ENCODE data around the gene KLHL2. TPM values are rescaled to one million over a fixed set of nuclear protein-coding genes. Genes with fewer than 3 reads are reported as not detected.
"Not testable (repeated sequence)": the region's sequence is repeated elsewhere in the genome, so short reads cannot be mapped to it uniquely, and the experiment has no call there.

KLHL2 gene
- total and polyA plus RNA-seq, 5 experiments from 2014 or later: 3.5 to 23.7 (median 10.4) TPM

DNA sequence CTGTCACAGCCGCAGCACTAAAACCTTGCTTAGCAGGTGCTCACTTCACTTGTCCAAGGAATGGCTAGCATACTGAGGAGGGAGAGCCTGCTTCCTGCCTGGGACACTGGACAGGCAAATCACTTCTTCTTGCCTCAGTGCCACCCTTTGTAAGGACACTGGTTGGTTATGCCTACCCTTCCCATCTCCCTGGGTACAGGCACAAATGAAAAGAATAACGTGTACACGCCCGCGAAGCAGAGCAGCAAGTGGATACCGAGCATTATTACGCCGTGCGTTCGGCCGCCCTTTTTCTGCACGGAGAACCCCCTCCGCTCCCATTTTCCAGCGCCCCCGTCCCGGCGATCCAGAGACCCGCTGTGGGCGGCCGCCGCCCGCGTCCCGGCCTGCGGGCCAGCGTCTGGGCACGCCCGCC lies 338 bp upstream of the KLHL2 start:
- H3K9me3 Mint-ChIP-seq: no peaks in the 10 kb centered on the region
- H3K27ac Mint-ChIP-seq: peak overlapping the region; percentile 64 to 96 (median 92)
- POLR2A ChIA-PET: interaction anchor here (0.9 to 1.1 kb wide), 3 partner anchors 10 to 120 kb away, joined by 3 to 4 read pairs (median 3); partner anchors contain the start of genes MSMO1 and TMEM192
- peak; percentile 5 to 37 for ATAC-seq
- H3K36me3 Mint-ChIP-seq: no peaks in the 10 kb centered on the region
- peak in 3 of 10 donors; percentile 2 to 19 (median 4) for DNase-seq
- peaks cover 36 to 70% (median 63%) of the 10 kb centered on the region in 4 donors for H3K4me1 Mint-ChIP-seq
- H3K4me3 Mint-ChIP-seq: peak overlapping the region; percentile 76 to 98 (median 88)
- no peaks in the 10 kb centered on the region for H3K27me3 Mint-ChIP-seq

- H3K4me1 Mint-ChIP-seq: peaks cover 45 to 82% (median 74%) of the 10 kb centered on the region in 4 donors
- H3K9me3 Mint-ChIP-seq: no peaks in the 10 kb centered on the region
- POLR2A ChIA-PET: interaction anchor here (0.7 to 0.8 kb wide), 2 partner anchors 94 to 119 kb away, joined by 3 read pairs; partner anchors contain the start of gene MSMO1
- peak overlapping the region; percentile 79 to 96 (median 91) for H3K27ac Mint-ChIP-seq
- peak overlapping the region; percentile 76 to 97 (median 92) for H3K4me3 Mint-ChIP-seq
- H3K27me3 Mint-ChIP-seq: no peaks in the 10 kb centered on the region
- DNase-seq (peak in 6 of 10 donors; percentile 3 to 40 (median 32)), ATAC-seq (peak; percentile 25 to 54)
- H3K36me3 Mint-ChIP-seq: no peaks in the 10 kb centered on the region
These were observed 876 bp downstream of the KLHL2 start for GRCh38 chr4:165208221-165208652.

DNA sequence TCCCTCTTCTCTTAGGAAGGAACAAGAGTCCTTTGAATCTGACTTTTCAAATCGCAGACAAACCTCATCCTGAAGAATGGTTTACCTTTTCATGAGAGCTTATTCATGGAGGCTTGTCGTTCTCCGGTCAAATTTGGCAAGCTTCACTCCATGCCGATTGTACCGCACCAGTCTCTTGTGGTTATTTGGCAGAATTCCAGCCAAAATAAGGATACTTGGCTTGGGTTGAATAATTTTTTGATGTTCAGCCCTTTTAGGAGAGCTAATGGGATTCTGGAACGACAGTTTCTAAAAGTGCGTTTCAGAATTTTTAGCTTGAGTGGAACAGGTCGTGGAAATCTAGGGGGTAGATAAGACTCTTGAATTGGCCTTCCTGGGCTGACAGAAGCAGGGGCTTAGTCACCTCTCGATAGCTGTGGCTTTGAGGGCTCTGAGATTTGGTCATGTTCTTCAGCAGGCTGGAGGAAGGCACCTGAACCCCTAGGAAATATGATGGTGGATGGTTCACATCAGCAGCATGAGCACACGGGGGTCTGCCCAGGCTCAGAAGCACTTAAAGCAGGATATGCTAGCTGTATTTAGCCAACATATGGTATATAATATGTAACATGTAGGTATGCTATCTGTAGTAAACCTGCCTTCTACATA lies 1.5 kb downstream of the KLHL2 start:
- ATAC-seq (no peak), DNase-seq (peak in 1 of 10 donors; percentile 7)
- Mint-ChIP-seq H3K4me3 (peak overlapping the region; percentile 76 to 97 (median 92)), H3K4me1 (peaks cover 44 to 84% (median 73%) of the 10 kb centered on the region in 4 donors), H3K9me3 (no peaks in the 10 kb centered on the region), H3K36me3 (no peaks in the 10 kb centered on the region), H3K27me3 (no peaks in the 10 kb centered on the region), H3K27ac (peak overlapping the region; percentile 64 to 96 (median 84))
- POLR2A ChIA-PET: interaction anchor here (0.7 to 0.8 kb wide), 2 partner anchors 94 to 119 kb away, joined by 3 read pairs; partner anchors contain the start of gene MSMO1

DNA sequence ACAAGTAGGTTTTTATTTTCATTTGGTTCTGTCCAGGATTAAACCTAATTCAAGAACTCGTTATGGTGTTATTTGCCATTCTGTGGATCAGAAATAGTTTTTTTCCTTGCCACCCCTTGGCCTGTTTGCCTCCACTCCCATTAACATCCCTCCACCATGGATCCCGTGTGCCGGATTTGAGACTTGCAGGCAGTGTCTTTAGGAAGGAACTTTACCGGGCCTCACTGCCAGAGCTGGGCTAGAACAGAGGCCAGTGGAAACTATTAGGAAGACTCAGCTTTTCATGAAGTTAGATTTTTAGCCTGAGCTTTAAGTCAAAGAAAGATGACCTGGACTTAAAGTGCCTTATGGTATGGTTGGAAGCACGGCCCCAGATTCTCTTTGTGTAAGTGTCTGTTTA lies 2.4 kb downstream of the KLHL2 start:
- no peaks in the 10 kb centered on the region for H3K36me3 Mint-ChIP-seq
- peak overlapping the region in 7 of 10 donors; percentile 43 to 94 (median 76) for H3K27ac Mint-ChIP-seq
- ATAC-seq (no peak), DNase-seq (no peak)
- peak overlapping the region in 6 of 10 donors; percentile 9 to 65 (median 50) for H3K4me3 Mint-ChIP-seq
- H3K27me3 Mint-ChIP-seq: no peaks in the 10 kb centered on the region
- H3K9me3 Mint-ChIP-seq: no peaks in the 10 kb centered on the region
- POLR2A ChIA-PET: interaction anchor here (1.2 kb wide), 1 partner anchor 50 kb away, joined by 3 read pairs; no protein-coding TSS in a partner anchor
- H3K4me1 Mint-ChIP-seq: peaks cover 43 to 84% (median 74%) of the 10 kb centered on the region in 4 donors

GRCh38 chr4:165210566-165210965 lies 3.2 kb downstream of the KLHL2 start:
- no peaks in the 10 kb centered on the region for H3K27me3 Mint-ChIP-seq
- DNase-seq (no peak), ATAC-seq (no peak)
- H3K4me1 Mint-ChIP-seq: peaks cover 37 to 82% (median 73%) of the 10 kb centered on the region in 4 donors
- H3K27ac Mint-ChIP-seq: peak overlapping the region in 7 of 10 donors; percentile 51 to 94 (median 76)
- POLR2A ChIA-PET: interaction anchor here (1.2 kb wide), 1 partner anchor 49 kb away, joined by 3 read pairs; no protein-coding TSS in a partner anchor
- peak overlapping the region in 7 of 10 donors; percentile 2 to 61 (median 43) for H3K4me3 Mint-ChIP-seq
- no peaks in the 10 kb centered on the region for H3K9me3 Mint-ChIP-seq
- H3K36me3 Mint-ChIP-seq: no peaks in the 10 kb centered on the region

GRCh38 chr4:165212647-165213046 lies 5.3 kb downstream of the KLHL2 start:
- POLR2A ChIA-PET, H3K36me3 Mint-ChIP-seq, DNase-seq, ATAC-seq, H3K4me3 Mint-ChIP-seq, H3K9me3 Mint-ChIP-seq, H3K27me3 Mint-ChIP-seq: not testable (repeated sequence)
- Mint-ChIP-seq H3K4me1 (peaks cover 42 to 92% (median 82%) of the 10 kb centered on the region in 4 donors), H3K27ac (peak overlapping the region in 6 of 10 donors; percentile 7 to 91 (median 54))

DNA sequence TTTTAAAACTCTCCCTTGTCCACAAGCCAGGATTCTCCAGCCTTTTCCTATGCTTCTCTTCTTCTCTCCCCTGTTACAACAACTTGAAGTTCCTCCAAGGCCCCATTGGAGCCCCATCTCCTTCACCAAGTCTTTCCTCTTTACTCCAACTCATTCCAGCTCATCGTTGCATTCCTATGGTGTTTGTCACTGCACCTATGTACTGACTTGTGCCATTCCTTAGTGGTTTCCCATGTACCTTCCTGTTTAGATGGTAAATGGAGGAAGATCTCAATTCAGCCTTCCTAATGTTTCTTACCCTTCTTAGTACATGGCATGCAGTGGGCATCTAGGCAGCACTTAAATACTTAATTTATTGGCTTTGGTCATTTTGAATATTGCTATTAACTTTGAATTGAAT lies 6.0 kb downstream of the KLHL2 start:
- H3K36me3 Mint-ChIP-seq, H3K27me3 Mint-ChIP-seq, ATAC-seq, H3K4me3 Mint-ChIP-seq, POLR2A ChIA-PET, DNase-seq, H3K9me3 Mint-ChIP-seq: not testable (repeated sequence)
- Mint-ChIP-seq H3K4me1 (peaks cover 49 to 95% (median 85%) of the 10 kb centered on the region in 4 donors), H3K27ac (peak overlapping the region in 7 of 10 donors; percentile 7 to 91 (median 21))

DNA sequence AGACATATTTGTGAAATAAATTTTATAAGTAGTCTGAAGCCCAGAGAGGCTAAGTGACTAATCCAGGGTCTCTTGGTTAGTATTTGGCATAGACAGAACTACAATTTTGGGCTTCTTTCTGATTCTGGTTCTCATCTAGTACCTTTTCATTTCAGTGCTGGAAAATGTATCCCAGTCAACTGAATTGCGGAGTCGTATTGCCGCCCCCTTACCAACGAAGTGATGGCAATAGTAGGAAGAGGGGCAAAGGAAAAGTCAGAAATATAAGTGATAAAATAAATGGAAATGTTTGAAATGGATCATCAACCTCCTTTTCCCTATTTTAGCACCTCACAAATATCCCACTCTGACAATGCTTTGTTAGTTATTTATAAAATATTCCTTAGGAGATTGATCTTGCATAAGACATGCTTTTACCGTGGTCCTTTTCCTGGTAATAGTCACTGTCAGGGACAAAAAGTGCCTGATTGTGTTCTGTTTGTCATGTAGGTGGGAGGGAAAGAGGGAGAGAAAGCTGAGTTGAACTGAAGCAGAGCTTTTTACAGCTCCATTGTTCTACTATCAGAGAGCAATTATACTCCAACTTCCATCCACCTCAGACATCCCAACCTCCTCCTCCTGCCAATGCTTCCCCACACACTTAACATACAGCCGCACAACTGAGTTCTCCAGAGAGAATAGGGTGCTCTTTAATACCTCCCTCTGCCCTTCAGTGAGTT lies 6.8 kb downstream of the KLHL2 start:
- ATAC-seq: not testable (repeated sequence)
- peak overlapping the region in 6 of 10 donors; percentile 34 to 91 (median 56) for H3K27ac Mint-ChIP-seq

DNA sequence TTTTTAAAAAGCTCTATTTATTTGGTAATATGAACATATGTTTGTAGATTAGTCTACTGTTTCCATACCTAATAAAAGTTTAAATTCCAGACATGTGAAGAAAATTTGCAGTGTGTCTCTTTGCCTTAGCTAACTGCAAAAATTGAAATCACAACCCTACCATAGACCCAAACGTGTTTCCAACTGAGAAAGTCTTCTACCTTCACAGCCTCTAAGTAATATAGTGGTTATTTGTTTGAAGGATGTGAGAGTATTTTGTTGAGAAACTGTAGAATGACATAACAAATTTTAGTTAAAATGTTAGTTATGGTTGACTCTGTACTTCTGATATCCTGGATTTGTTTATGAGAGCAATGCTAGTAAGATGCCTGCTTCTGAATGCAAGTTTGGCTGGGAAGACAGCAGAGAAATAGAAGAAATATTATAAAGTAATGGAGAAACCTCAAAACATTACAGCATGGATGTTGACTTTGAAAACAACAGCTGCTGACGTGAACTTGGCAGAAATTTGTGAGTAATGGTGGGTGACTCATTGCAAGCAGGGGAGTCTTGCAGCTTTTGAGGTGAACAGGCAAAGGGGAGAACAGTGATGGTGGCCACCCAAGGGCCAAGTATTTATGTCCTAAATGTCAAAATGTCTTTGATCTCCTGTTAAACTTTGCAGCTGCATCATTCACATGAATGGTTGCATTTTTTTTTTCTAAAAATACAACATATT lies 7.8 kb downstream of the KLHL2 start:
- peak overlapping the region in 4 of 10 donors; percentile 5 to 72 (median 53) for H3K4me3 Mint-ChIP-seq
- H3K27me3 Mint-ChIP-seq, POLR2A ChIA-PET, H3K9me3 Mint-ChIP-seq: not testable (repeated sequence)
- peak overlapping the region in 6 of 10 donors; percentile 4 to 94 (median 54) for H3K27ac Mint-ChIP-seq
- DNase-seq (peak in 2 of 10 donors; percentile 14 to 59), ATAC-seq (peak; percentile 36 to 78)
- H3K36me3 Mint-ChIP-seq: peaks cover 0 to 18% (median 4%) of the 10 kb centered on the region in 3 donors
- H3K4me1 Mint-ChIP-seq: peaks cover 41 to 81% (median 73%) of the 10 kb centered on the region in 4 donors

More for the DNA sequence above, 6.8 kb downstream of the KLHL2 start:
- peaks cover 46 to 91% (median 80%) of the 10 kb centered on the region in 4 donors for H3K4me1 Mint-ChIP-seq
- DNase-seq, H3K9me3 Mint-ChIP-seq, H3K27me3 Mint-ChIP-seq: not testable (repeated sequence)
- POLR2A ChIA-PET: interaction anchor here (0.7 kb wide), 1 partner anchor 113 kb away, joined by 3 read pairs; the partner anchor contains the start of gene MSMO1
- peaks cover 0 to 10% (median 4%) of the 10 kb centered on the region in 3 donors for H3K36me3 Mint-ChIP-seq
- peak overlapping the region in 2 of 10 donors; percentile 17 to 34 for H3K4me3 Mint-ChIP-seq

DNA sequence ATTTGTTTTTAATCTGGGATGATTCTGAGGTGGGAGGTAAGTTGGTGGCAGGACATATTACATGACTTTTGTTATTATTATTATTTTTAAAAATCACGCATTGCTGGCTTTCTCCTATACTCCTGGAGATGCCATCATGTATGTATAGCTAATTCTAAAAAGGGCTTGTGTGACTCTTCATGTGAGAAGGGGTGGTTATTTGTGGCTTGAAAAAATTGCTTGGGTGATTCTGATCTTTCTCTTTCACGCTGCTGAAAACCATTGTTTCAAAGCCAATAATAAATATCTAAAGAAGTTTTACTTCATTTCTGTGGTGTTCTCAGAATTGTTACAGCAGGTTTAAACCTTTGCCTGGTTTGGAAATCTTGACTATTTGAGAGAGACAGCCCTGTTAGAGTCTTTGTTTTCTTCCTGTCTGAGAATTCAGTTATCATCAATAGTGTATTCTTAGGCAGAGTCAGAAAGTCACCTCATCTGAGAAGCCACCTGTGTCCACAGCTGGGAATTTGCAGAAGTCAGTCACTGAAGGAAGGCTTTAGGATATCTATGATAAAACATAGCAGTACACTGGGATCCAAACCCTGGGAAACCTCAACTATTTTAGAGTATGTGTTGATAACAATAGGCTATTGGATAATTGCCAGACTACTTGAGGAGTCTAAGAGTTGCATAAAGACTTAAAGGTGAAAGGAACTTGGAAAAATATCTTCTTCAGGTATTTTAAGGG lies 8.6 kb downstream of the KLHL2 start:
- Mint-ChIP-seq H3K27ac (peak overlapping the region in 6 of 10 donors; percentile 21 to 94 (median 58)), H3K36me3 (peaks cover 0 to 20% (median 4%) of the 10 kb centered on the region in 3 donors), H3K4me3 (peak overlapping the region in 3 of 10 donors; percentile 42 to 72 (median 64)), H3K4me1 (peaks cover 37 to 76% (median 66%) of the 10 kb centered on the region in 4 donors)
- ATAC-seq: peak in 1 of 2 donors; percentile 29
- H3K9me3 Mint-ChIP-seq, H3K27me3 Mint-ChIP-seq, POLR2A ChIA-PET, DNase-seq: not testable (repeated sequence)

GRCh38 chr4:165217325-165217724 lies 10.0 kb downstream of the KLHL2 start:
- Mint-ChIP-seq H3K4me3 (peak overlapping the region in 1 of 10 donors; percentile 8), H3K27me3 (no peaks in the 10 kb centered on the region), H3K27ac (peak overlapping the region in 5 of 10 donors; percentile 22 to 94 (median 61)), H3K36me3 (peaks cover 0 to 28% (median 6%) of the 10 kb centered on the region in 3 donors), H3K4me1 (peaks cover 42 to 77% (median 69%) of the 10 kb centered on the region in 4 donors), H3K9me3 (no peaks in the 10 kb centered on the region)
- DNase-seq: no peak
- POLR2A ChIA-PET: interaction anchor here (0.9 kb wide), 1 partner anchor 110 kb away, joined by 3 read pairs; the partner anchor contains the start of gene MSMO1
- no peak for ATAC-seq
